Measurements from ENCODE around the gene AHNAK2.
"Not testable (repeated sequence)": the region's sequence is repeated elsewhere in the genome, so short reads cannot be mapped to it uniquely, and the experiment has no call there.

The AHNAK2 gene

GRCh38 chr14:104923640-104924420 lies 54.3 kb downstream of the AHNAK2 start:
- Histone ChIP-seq H3K4me3 (ENCODE audit: low read depth in 1 of 2, low read length in 2 of 2) (no peak overlapping the region), H3K27me3 (ENCODE audit: low read depth, low read length) (no peaks in the 10 kb centered on the region), H3K27ac (ENCODE audit: low read length) (no peak overlapping the region), H3K36me3 (ENCODE audit: control insufficient read depth in 1 of 2, insufficient read depth in 2 of 2, low read length in 2 of 2) (no peaks in the 10 kb centered on the region), H3K9me3 (ENCODE audit: control insufficient read depth in 1 of 2, low read length in 2 of 2) (peaks cover 0 to 5% of the 10 kb centered on the region in 2 donors), H3K4me1 (ENCODE audit: control insufficient read depth in 1 of 2, insufficient read depth in 2 of 2, low read length in 2 of 2) (no peaks in the 10 kb centered on the region)

GRCh38 chr14:104919993-104920315 lies 58.2 kb downstream of the AHNAK2 start:
- Histone ChIP-seq H3K27me3 (ENCODE audit: low read depth, low read length) (no peaks in the 10 kb centered on the region), H3K4me3 (ENCODE audit: low read depth in 1 of 2, low read length in 2 of 2) (no peak overlapping the region), H3K27ac (ENCODE audit: low read length) (no peak overlapping the region), H3K9me3 (ENCODE audit: control insufficient read depth in 1 of 2, low read length in 2 of 2) (peaks cover 0 to 5% of the 10 kb centered on the region in 2 donors), H3K36me3 (ENCODE audit: control insufficient read depth in 1 of 2, insufficient read depth in 2 of 2, low read length in 2 of 2) (no peaks in the 10 kb centered on the region), H3K4me1 (ENCODE audit: control insufficient read depth in 1 of 2, insufficient read depth in 2 of 2, low read length in 2 of 2) (no peaks in the 10 kb centered on the region)

- not testable (repeated sequence) for H3K9me3 ChIP-seq (ENCODE audit: control insufficient read depth in 1 of 2, low read length in 2 of 2); H3K36me3 ChIP-seq (ENCODE audit: control insufficient read depth in 1 of 2, insufficient read depth in 2 of 2, low read length in 2 of 2); H3K27me3 ChIP-seq (ENCODE audit: low read depth, low read length); H3K4me3 ChIP-seq (ENCODE audit: low read depth in 1 of 2, low read length in 2 of 2); H3K27ac ChIP-seq (ENCODE audit: low read length); H3K4me1 ChIP-seq (ENCODE audit: control insufficient read depth in 1 of 2, insufficient read depth in 2 of 2, low read length in 2 of 2)
Measured at GRCh38 chr14:104919152-104919992, 58.8 kb downstream of the AHNAK2 start.

- Histone ChIP-seq H3K9me3 (ENCODE audit: control insufficient read depth in 1 of 2, low read length in 2 of 2) (no peaks in the 10 kb centered on the region), H3K27me3 (ENCODE audit: low read depth, low read length) (no peaks in the 10 kb centered on the region), H3K36me3 (ENCODE audit: control insufficient read depth in 1 of 2, insufficient read depth in 2 of 2, low read length in 2 of 2) (no peaks in the 10 kb centered on the region), H3K4me3 (ENCODE audit: low read depth in 1 of 2, low read length in 2 of 2) (no peak overlapping the region), H3K4me1 (ENCODE audit: control insufficient read depth in 1 of 2, insufficient read depth in 2 of 2, low read length in 2 of 2) (no peaks in the 10 kb centered on the region), H3K27ac (ENCODE audit: low read length) (no peak overlapping the region)
Measured at GRCh38 chr14:104917993-104918392, 60.2 kb downstream of the AHNAK2 start.

GRCh38 chr14:104917116-104917515 lies 61.1 kb downstream of the AHNAK2 start:
- peaks cover 0 to 3% of the 10 kb centered on the region in 2 donors for H3K9me3 ChIP-seq (ENCODE audit: control insufficient read depth in 1 of 2, low read length in 2 of 2)
- H3K4me1 ChIP-seq (ENCODE audit: control insufficient read depth in 1 of 2, insufficient read depth in 2 of 2, low read length in 2 of 2), result no peaks in the 10 kb centered on the region
- H3K4me3 ChIP-seq (ENCODE audit: low read depth in 1 of 2, low read length in 2 of 2), result no peak overlapping the region
- no peaks in the 10 kb centered on the region for H3K36me3 ChIP-seq (ENCODE audit: control insufficient read depth in 1 of 2, insufficient read depth in 2 of 2, low read length in 2 of 2)
- no peaks in the 10 kb centered on the region for H3K27me3 ChIP-seq (ENCODE audit: low read depth, low read length)
- H3K27ac ChIP-seq (ENCODE audit: low read length), result no peak overlapping the region

- Histone ChIP-seq H3K4me3 (ENCODE audit: low read depth in 1 of 2, low read length in 2 of 2) (no peak overlapping the region), H3K27ac (ENCODE audit: low read length) (no peak overlapping the region), H3K4me1 (ENCODE audit: control insufficient read depth in 1 of 2, insufficient read depth in 2 of 2, low read length in 2 of 2) (no peaks in the 10 kb centered on the region), H3K27me3 (ENCODE audit: low read depth, low read length) (no peaks in the 10 kb centered on the region), H3K36me3 (ENCODE audit: control insufficient read depth in 1 of 2, insufficient read depth in 2 of 2, low read length in 2 of 2) (no peaks in the 10 kb centered on the region), H3K9me3 (ENCODE audit: control insufficient read depth in 1 of 2, low read length in 2 of 2) (peaks cover 0 to 8% of the 10 kb centered on the region in 2 donors)
Measured at GRCh38 chr14:104913435-104913834, 64.7 kb downstream of the AHNAK2 start.

GRCh38 chr14:104912053-104912452 lies 66.1 kb downstream of the AHNAK2 start:
- no peak overlapping the region for H3K4me3 ChIP-seq (ENCODE audit: low read depth in 1 of 2, low read length in 2 of 2)
- no peak overlapping the region for H3K27ac ChIP-seq (ENCODE audit: low read length)
- H3K27me3 ChIP-seq (ENCODE audit: low read depth, low read length), result no peaks in the 10 kb centered on the region
- no peaks in the 10 kb centered on the region for H3K36me3 ChIP-seq (ENCODE audit: control insufficient read depth in 1 of 2, insufficient read depth in 2 of 2, low read length in 2 of 2)
- peaks cover 0 to 8% of the 10 kb centered on the region in 2 donors for H3K9me3 ChIP-seq (ENCODE audit: control insufficient read depth in 1 of 2, low read length in 2 of 2)
- no peaks in the 10 kb centered on the region for H3K4me1 ChIP-seq (ENCODE audit: control insufficient read depth in 1 of 2, insufficient read depth in 2 of 2, low read length in 2 of 2)

GRCh38 chr14:104908303-104908702 lies 69.9 kb downstream of the AHNAK2 start:
- H3K9me3 ChIP-seq (ENCODE audit: control insufficient read depth in 1 of 2, low read length in 2 of 2), result peaks cover 0 to 8% of the 10 kb centered on the region in 2 donors
- no peaks in the 10 kb centered on the region for H3K27me3 ChIP-seq (ENCODE audit: low read depth, low read length)
- H3K36me3 ChIP-seq (ENCODE audit: control insufficient read depth in 1 of 2, insufficient read depth in 2 of 2, low read length in 2 of 2), result no peaks in the 10 kb centered on the region
- H3K4me1 ChIP-seq (ENCODE audit: control insufficient read depth in 1 of 2, insufficient read depth in 2 of 2, low read length in 2 of 2), result no peaks in the 10 kb centered on the region
- no peak overlapping the region for H3K27ac ChIP-seq (ENCODE audit: low read length)
- H3K4me3 ChIP-seq (ENCODE audit: low read depth in 1 of 2, low read length in 2 of 2), result no peak overlapping the region

- not testable (repeated sequence) for H3K9me3 ChIP-seq (ENCODE audit: control insufficient read depth in 1 of 2, low read length in 2 of 2); H3K36me3 ChIP-seq (ENCODE audit: control insufficient read depth in 1 of 2, insufficient read depth in 2 of 2, low read length in 2 of 2); H3K4me1 ChIP-seq (ENCODE audit: control insufficient read depth in 1 of 2, insufficient read depth in 2 of 2, low read length in 2 of 2); H3K27me3 ChIP-seq (ENCODE audit: low read depth, low read length); H3K27ac ChIP-seq (ENCODE audit: low read length); H3K4me3 ChIP-seq (ENCODE audit: low read depth in 1 of 2, low read length in 2 of 2)
Measured at GRCh38 chr14:104905579-104905933, 72.6 kb downstream of the AHNAK2 start.

- H3K4me3 ChIP-seq (ENCODE audit: low read depth in 1 of 2, low read length in 2 of 2); H3K9me3 ChIP-seq (ENCODE audit: control insufficient read depth in 1 of 2, low read length in 2 of 2); H3K4me1 ChIP-seq (ENCODE audit: control insufficient read depth in 1 of 2, insufficient read depth in 2 of 2, low read length in 2 of 2); H3K27me3 ChIP-seq (ENCODE audit: low read depth, low read length); H3K27ac ChIP-seq (ENCODE audit: low read length); H3K36me3 ChIP-seq (ENCODE audit: control insufficient read depth in 1 of 2, insufficient read depth in 2 of 2, low read length in 2 of 2): not testable (repeated sequence)
Measured at GRCh38 chr14:104904650-104905578, 73.3 kb downstream of the AHNAK2 start.

GRCh38 chr14:104903990-104904389 lies 74.2 kb downstream of the AHNAK2 start:
- Histone ChIP-seq H3K4me1 (ENCODE audit: control insufficient read depth in 1 of 2, insufficient read depth in 2 of 2, low read length in 2 of 2) (no peaks in the 10 kb centered on the region), H3K27ac (ENCODE audit: low read length) (no peak overlapping the region), H3K4me3 (ENCODE audit: low read depth in 1 of 2, low read length in 2 of 2) (no peak overlapping the region), H3K27me3 (ENCODE audit: low read depth, low read length) (no peaks in the 10 kb centered on the region), H3K9me3 (ENCODE audit: control insufficient read depth in 1 of 2, low read length in 2 of 2) (no peaks in the 10 kb centered on the region), H3K36me3 (ENCODE audit: control insufficient read depth in 1 of 2, insufficient read depth in 2 of 2, low read length in 2 of 2) (no peaks in the 10 kb centered on the region)

Data from muscle layer of duodenum (tissue), 2 donors.